Mesothelial cell of epicardium (in vitro differentiated cells): ENCODE data around the gene CPA1. TPM values are rescaled to one million over a fixed set of nuclear protein-coding genes. Genes with fewer than 3 reads are reported as not detected.

Experiments
- DNase-seq, 2 experiments: peaks; one replicate each; pipeline ENCODE4 v3.0.0; 2021; ENCODE audit warnings: low spot score in 2 of 2; ENCODE audit not compliant: unreplicated experiment in 2 of 2
- H3K27ac Mint-ChIP-seq: 2 replicates; pipeline ENCODE4 v1.8.0; 2021; ENCODE audit warnings: mixed read lengths
- H3K27me3 Mint-ChIP-seq: 2 replicates; pipeline ENCODE4 v1.8.0; 2021; ENCODE audit warnings: low read depth, mixed read lengths
- H3K36me3 Mint-ChIP-seq: 2 replicates; pipeline ENCODE4 v1.8.0; 2021; ENCODE audit warnings: mixed read lengths
- H3K4me1 Mint-ChIP-seq: 2 replicates; pipeline ENCODE4 v1.8.0; 2021; ENCODE audit warnings: mixed read lengths
- H3K4me3 Mint-ChIP-seq: 2 replicates; pipeline ENCODE4 v1.8.0; 2021; ENCODE audit warnings: mild to moderate bottlenecking, moderate library complexity, mixed read lengths
- H3K9me3 Mint-ChIP-seq: 2 replicates; pipeline ENCODE4 v1.8.0; 2021; ENCODE audit warnings: mixed read lengths
- CTCF ChIP-seq: fragments of 200-600 bp; sonication (generic); IDR thresholded peaks from one replicate; pipeline ENCODE4 v1.5.0; 2021; ENCODE audit warnings: antibody characterized with exemption; ENCODE audit not compliant: unreplicated experiment
- total RNA-seq: library from RNA; stranded (reverse); gene quantifications from 3 replicates; pipeline ENCODE4 v1.2.1, GENCODE V29; 2021

Gene CPA1
- total RNA-seq, 1 donor from 2014 or later: 1.1 TPM

- Mint-ChIP-seq H3K9me3 (peaks cover 13% of the 10 kb centered on the region), H3K4me1 (peaks cover 44% of the 10 kb centered on the region), H3K27ac (no peak overlapping the region), H3K4me3 (no peak overlapping the region), H3K36me3 (peaks cover 2% of the 10 kb centered on the region), H3K27me3 (no peaks in the 10 kb centered on the region)
- DNase-seq: no peak
- TF ChIP-seq CTCF: no peak
Measured at GRCh38 chr7:130390486-130390885, 10.2 kb downstream of the CPA1 start.

DNA sequence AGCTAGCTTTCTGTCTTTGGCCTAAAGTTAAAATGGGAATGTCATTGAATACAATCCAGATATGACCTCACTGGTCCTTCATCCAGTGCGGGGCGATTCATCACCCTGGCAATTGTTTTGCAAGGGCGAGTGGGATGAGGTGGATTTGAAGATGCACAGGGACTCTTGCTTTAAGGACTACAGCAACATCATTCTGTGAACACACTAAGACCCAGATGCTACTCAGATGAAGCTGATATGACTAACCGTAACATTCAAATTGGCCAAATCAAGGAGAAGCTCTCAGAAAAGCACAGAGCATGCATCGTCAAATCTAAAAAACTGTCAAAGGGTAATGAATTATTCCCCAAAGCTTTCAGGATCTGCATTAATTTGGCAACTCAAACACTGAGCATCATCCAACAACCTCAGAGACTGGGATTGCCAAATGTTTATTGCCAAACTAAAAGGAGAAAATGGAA lies 12.8 kb downstream of the CPA1 start:
- H3K4me3 Mint-ChIP-seq: no peak overlapping the region
- H3K9me3 Mint-ChIP-seq: peaks cover 5% of the 10 kb centered on the region
- peak overlapping the region; percentile 92 for H3K27ac Mint-ChIP-seq
- TF ChIP-seq CTCF: no peak
- peaks cover 70% of the 10 kb centered on the region for H3K4me1 Mint-ChIP-seq
- H3K27me3 Mint-ChIP-seq: no peaks in the 10 kb centered on the region
- H3K36me3 Mint-ChIP-seq: peaks cover 2% of the 10 kb centered on the region
- no peak for DNase-seq

DNA sequence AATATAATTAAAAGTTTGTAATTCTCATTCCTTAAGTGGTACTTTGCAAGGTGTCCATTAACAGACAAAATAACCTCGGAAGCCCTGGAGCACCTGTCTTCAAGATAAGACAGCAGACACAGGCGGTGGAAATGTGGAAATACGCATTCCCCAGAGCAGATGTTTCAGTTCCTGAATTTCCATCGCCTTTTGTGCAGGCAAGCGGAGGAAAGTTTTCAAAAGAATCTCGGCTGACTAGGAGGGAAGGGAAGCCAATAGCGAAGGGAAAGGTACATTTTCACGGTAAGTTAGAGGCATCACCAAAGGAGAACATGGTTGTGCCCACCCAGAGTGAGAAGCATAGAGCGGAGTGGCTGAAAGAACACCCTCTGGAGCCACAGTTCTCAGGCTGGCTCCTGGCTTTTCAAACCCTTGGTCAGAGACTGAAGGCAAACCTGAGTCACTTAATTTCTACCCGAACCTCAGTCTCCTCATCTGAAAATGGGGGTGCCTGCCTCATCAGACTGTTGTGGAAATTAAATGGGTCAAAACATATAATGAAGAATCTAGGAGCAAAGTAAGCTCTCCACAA lies 13.6 kb downstream of the CPA1 start:
- Mint-ChIP-seq H3K27ac (peak overlapping the region; percentile 92), H3K9me3 (no peaks in the 10 kb centered on the region), H3K36me3 (peaks cover 2% of the 10 kb centered on the region), H3K27me3 (no peaks in the 10 kb centered on the region), H3K4me1 (peaks cover 78% of the 10 kb centered on the region), H3K4me3 (no peak overlapping the region)
- no peak for TF ChIP-seq CTCF
- DNase-seq: no peak

- no peak for DNase-seq
- TF ChIP-seq CTCF: no peak
- H3K27ac Mint-ChIP-seq: peak overlapping the region; percentile 73
- H3K4me3 Mint-ChIP-seq: no peak overlapping the region
- H3K36me3 Mint-ChIP-seq: peaks cover 4% of the 10 kb centered on the region
- H3K4me1 Mint-ChIP-seq: peaks cover 79% of the 10 kb centered on the region
- no peaks in the 10 kb centered on the region for H3K9me3 Mint-ChIP-seq
- no peaks in the 10 kb centered on the region for H3K27me3 Mint-ChIP-seq
Measured at GRCh38 chr7:130394421-130395195, 14.3 kb downstream of the CPA1 start.

- H3K27ac Mint-ChIP-seq: peak overlapping the region; percentile 78
- no peaks in the 10 kb centered on the region for H3K27me3 Mint-ChIP-seq
- no peaks in the 10 kb centered on the region for H3K9me3 Mint-ChIP-seq
- TF ChIP-seq CTCF: no peak
- H3K4me3 Mint-ChIP-seq: no peak overlapping the region
- no peak for DNase-seq
- peaks cover 83% of the 10 kb centered on the region for H3K4me1 Mint-ChIP-seq
- peaks cover 6% of the 10 kb centered on the region for H3K36me3 Mint-ChIP-seq
Measured at GRCh38 chr7:130395421-130395820, 15.1 kb downstream of the CPA1 start.
